Measurements from ENCODE around the gene GRIK4. TPM values are rescaled to one million over a fixed set of nuclear protein-coding genes. Genes with fewer than 3 reads are reported as not detected.

GRIK4 gene
- total and polyA plus RNA-seq, 2 of the 4 experiments (the other 2 are of a cell fraction): 0.18 to 0.38 TPM

GRCh38 chr11:120869516-120870011 is 358.0 kb downstream of the GRIK4 start:
- Histone ChIP-seq H4K8ac (ENCODE audit: low read depth in 2 of 2, low read length in 2 of 2) (no peak overlapping the region), H3K14ac (replicated peaks; ENCODE audit: low read depth, low read length) (no peak overlapping the region), H3K36me3 (ENCODE audit: control insufficient read depth, insufficient read depth, low read length) (no peaks in the 10 kb centered on the region), H4K5ac (ENCODE audit: low read depth, low read length) (no peak overlapping the region), H2AK5ac (ENCODE audit: low read depth, low read length) (no peak overlapping the region), H3K56ac (ENCODE audit: extremely low read depth, insufficient read depth, low read length) (no peak overlapping the region), H3K18ac (ENCODE audit: low read depth, low read length) (no peak overlapping the region), H2AFZ (replicated peaks; ENCODE audit: low read length, poor library complexity) (no peak overlapping the region), H3K4me1 (ENCODE audit: control insufficient read depth, insufficient read depth, low read length) (no peaks in the 10 kb centered on the region), H3K9me1 (ENCODE audit: insufficient read depth, low read length) (no peaks in the 10 kb centered on the region), H4K20me1 (ENCODE audit: insufficient read depth, low read length) (no peaks in the 10 kb centered on the region), H3K27me3 (ENCODE audit: control insufficient read depth, insufficient read depth, low read length) (peaks cover 7% of the 10 kb centered on the region; the same call in 1 of the 2 replicates), H2BK5ac (ENCODE audit: low read depth, low read length, poor library complexity, severe bottlenecking) (no peak overlapping the region), H3K4me3 (ENCODE audit: insufficient read depth, low read depth, low read length) (no peak overlapping the region), H2BK120ac (ENCODE audit: low read depth, low read length) (no peak overlapping the region), H3K4me2 (ENCODE audit: low read depth, low read length) (no peak overlapping the region), H3K9me3 (ENCODE audit: control insufficient read depth, insufficient read depth, low read length) (no peaks in the 10 kb centered on the region), H3K27ac (ENCODE audit: insufficient read depth, low read length) (no peak overlapping the region), H3K4ac (ENCODE audit: low read depth, low read length) (no peak overlapping the region), H3K23ac (ENCODE audit: low read depth, low read length) (no peak overlapping the region), H2BK15ac (ENCODE audit: low read depth, low read length) (no peak overlapping the region), H3K79me1 (ENCODE audit: low read depth in 1 of 2, low read length in 2 of 2) (no peaks in the 10 kb centered on the region), H3K9ac (ENCODE audit: low read depth, low read length) (no peak overlapping the region), H2AK9ac (replicated peaks; ENCODE audit: low read depth, low read length, poor library complexity) (no peak overlapping the region), H4K91ac (ENCODE audit: insufficient read depth, low read depth, low read length) (no peak overlapping the region), H2BK20ac (ENCODE audit: low read depth, low read length) (no peak overlapping the region)
- TF ChIP-seq CHD1 (IDR thresholded peaks at IDR 0.05; ENCODE audit: low read depth, low read length): no peak
- TF ChIP-seq RAD21 (IDR thresholded peaks at IDR 0.05; ENCODE audit: low read length): no peak
- no peak for TF ChIP-seq USF2 (IDR thresholded peaks at IDR 0.05; ENCODE audit: low read depth, low read length)
- TF ChIP-seq POLR2A (IDR thresholded peaks at IDR 0.05; ENCODE audit: low read depth, low read length): no peak
- no peak for TF ChIP-seq NFE2L2 (IDR thresholded peaks at IDR 0.05; ENCODE audit: low read depth, low read length)
- dilution Hi-C loops (cut with HindIII; ENCODE audit: low sequenced_read_pairs, unreplicated experiment): no loop called here
- BruUV-seq (replicated peaks): no TSS peak
- ChIA-PET CTCF (no interaction called here), POLR2A (ENCODE audit: unreplicated experiment) (no interaction called here)
- WGBS, 2 experiments (ENCODE audit: extremely low coverage in 2 of 2, insufficient read length in 1 of 2): 93% methylated on average over 3 of the region's 11 CpGs; no CpG with 5 or more reads in 1 of the 2 experiments
- DNase-seq: no peak
- in situ Hi-C loops (cut with MboI; ENCODE audit: low sequenced_read_pairs): no loop called here
- intact Hi-C loops (cut with micrococcal nuclease): no loop called here
- ATAC-seq (ENCODE audit: low read depth): no peak
